ENCODE results near the gene DUSP11. TPM values are rescaled to one million over a fixed set of nuclear protein-coding genes. Genes with fewer than 3 reads are reported as not detected.

The DUSP11 gene
- total RNA-seq, 1 experiment from 2014 or later: 22.9 TPM

- H3K9me3 ChIP-seq (ENCODE audit: control insufficient read depth in 1 of 2, insufficient read depth in 1 of 2, low read depth in 1 of 2, low read length in 2 of 2): no peaks in the 10 kb centered on the region
- H3K4me3 ChIP-seq (replicated peaks in 1 of 2; ENCODE audit: low read depth in 1 of 2, low read length in 2 of 2): no peak overlapping the region
- ATAC-seq (no peak), DNase-seq (ENCODE audit: low read depth, low spot score) (no peak)
- H3K4me2 ChIP-seq (ENCODE audit: low read length): no peak overlapping the region
- no peaks in the 10 kb centered on the region for H3K36me3 ChIP-seq (ENCODE audit: control insufficient read depth in 1 of 2, insufficient read depth in 2 of 2, low read length in 2 of 2)
- no peaks in the 10 kb centered on the region for H3K27me3 ChIP-seq (ENCODE audit: insufficient read depth, low read length)
- no TSS peak for BruUV-seq (replicated peaks)
- ChIA-PET POLR2A (interaction anchor here (0.9 to 2.0 kb wide), 2 partner anchors 46 to 326 kb away, joined by 3 to 4 read pairs; partner anchors contain the start of gene DUSP11), RAD21 (ENCODE audit: low non-redundant PET in 1 of 2, low total read pairs in 2 of 2, uncharacterized antibody in 2 of 2, unreplicated experiment in 2 of 2) (no interaction called here), CTCF (interaction anchor here (2.1 kb wide), 1 partner anchor 22 kb away, joined by 5 read pairs; no protein-coding TSS in a partner anchor)
- H3K4me1 ChIP-seq (ENCODE audit: control insufficient read depth in 1 of 2, insufficient read depth in 2 of 2, low read length in 2 of 2): peaks cover 10 to 17% of the 10 kb centered on the region in 2 experiments; a peak in 3 of 4 replicates
- TF ChIP-seq, protein P1, sequence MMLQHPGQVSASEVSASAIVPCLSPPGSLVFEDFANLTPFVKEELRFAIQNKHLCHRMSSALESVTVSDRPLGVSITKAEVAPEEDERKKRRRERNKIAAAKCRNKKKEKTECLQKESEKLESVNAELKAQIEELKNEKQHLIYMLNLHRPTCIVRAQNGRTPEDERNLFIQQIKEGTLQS (IDR thresholded peaks at IDR 0.05): no peak
- TF ChIP-seq SRF (IDR thresholded peaks at IDR 0.05; ENCODE audit: low read depth) (no peak), YY1 (IDR thresholded peaks at IDR 0.05; ENCODE audit: extremely low read depth, insufficient replicate concordance, low read depth, low read length) (no peak), MAX (IDR thresholded peaks at IDR 0.05) (no peak)
- H4K20me1 ChIP-seq (ENCODE audit: insufficient read depth): no peaks in the 10 kb centered on the region
- no peak overlapping the region for H3K27ac ChIP-seq (ENCODE audit: low read depth, low read length)
- intact Hi-C loops (cut with micrococcal nuclease): no loop called here
- H3K9me2 ChIP-seq (ENCODE audit: insufficient read depth): no peaks in the 10 kb centered on the region
- peaks cover 15% of the 10 kb centered on the region for H3K79me2 ChIP-seq (ENCODE audit: insufficient read depth, low read length)
- no peak overlapping the region for H3K9ac ChIP-seq (ENCODE audit: low read length)
- no peak overlapping the region for H2AFZ ChIP-seq (ENCODE audit: low read depth, low read length, poor library complexity, severe bottlenecking)
Observed at GRCh38 chr2:73825408-73825807, 45.5 kb upstream of the DUSP11 start.

- ChIA-PET POLR2A (no interaction called here), CTCF (interaction anchor here (0.7 to 2.5 kb wide), 14 partner anchors 9 to 576 kb away, joined by 3 to 19 read pairs (median 4); partner anchors contain the start of genes BOLA3 and MOB1A), RAD21 (ENCODE audit: low non-redundant PET in 1 of 2, low total read pairs in 2 of 2, uncharacterized antibody in 2 of 2, unreplicated experiment in 2 of 2) (no interaction called here)
- Histone ChIP-seq H2AFZ (ENCODE audit: low read depth, low read length, poor library complexity, severe bottlenecking) (no peak overlapping the region), H3K4me2 (ENCODE audit: low read length) (no peak overlapping the region), H3K4me3 (replicated peaks in 1 of 2; ENCODE audit: low read depth in 1 of 2, low read length in 2 of 2) (no peak overlapping the region), H3K9me2 (ENCODE audit: insufficient read depth) (no peaks in the 10 kb centered on the region), H3K79me2 (ENCODE audit: insufficient read depth, low read length) (peaks cover under 1% of the 10 kb centered on the region; the same call in 1 of the 2 replicates), H3K27ac (ENCODE audit: low read depth, low read length) (no peak overlapping the region), H4K20me1 (ENCODE audit: insufficient read depth) (no peaks in the 10 kb centered on the region), H3K36me3 (ENCODE audit: control insufficient read depth in 1 of 2, insufficient read depth in 2 of 2, low read length in 2 of 2) (no peaks in the 10 kb centered on the region), H3K27me3 (ENCODE audit: insufficient read depth, low read length) (no peaks in the 10 kb centered on the region), H3K4me1 (ENCODE audit: control insufficient read depth in 1 of 2, insufficient read depth in 2 of 2, low read length in 2 of 2) (peaks cover 4 to 7% of the 10 kb centered on the region in 2 experiments; a peak in 2 of 4 replicates), H3K9me3 (ENCODE audit: control insufficient read depth in 1 of 2, insufficient read depth in 1 of 2, low read depth in 1 of 2, low read length in 2 of 2) (no peaks in the 10 kb centered on the region), H3K9ac (ENCODE audit: low read length) (no peak overlapping the region)
- no TSS peak for BruUV-seq (replicated peaks)
- peak; percentile 40; the same call in 1 of the 2 replicates for ATAC-seq
- intact Hi-C loops (cut with micrococcal nuclease): loop anchor here (1.0 kb wide), 1 partner anchor 327 kb away; no protein-coding TSS in a partner anchor
- TF ChIP-seq YY1 (IDR thresholded peaks at IDR 0.05; ENCODE audit: extremely low read depth, insufficient replicate concordance, low read depth, low read length) (no peak), RAD21 (IDR thresholded peaks at IDR 0.05; ENCODE audit: low read depth) (peak; percentile 87)
- TF ChIP-seq, protein P2, sequence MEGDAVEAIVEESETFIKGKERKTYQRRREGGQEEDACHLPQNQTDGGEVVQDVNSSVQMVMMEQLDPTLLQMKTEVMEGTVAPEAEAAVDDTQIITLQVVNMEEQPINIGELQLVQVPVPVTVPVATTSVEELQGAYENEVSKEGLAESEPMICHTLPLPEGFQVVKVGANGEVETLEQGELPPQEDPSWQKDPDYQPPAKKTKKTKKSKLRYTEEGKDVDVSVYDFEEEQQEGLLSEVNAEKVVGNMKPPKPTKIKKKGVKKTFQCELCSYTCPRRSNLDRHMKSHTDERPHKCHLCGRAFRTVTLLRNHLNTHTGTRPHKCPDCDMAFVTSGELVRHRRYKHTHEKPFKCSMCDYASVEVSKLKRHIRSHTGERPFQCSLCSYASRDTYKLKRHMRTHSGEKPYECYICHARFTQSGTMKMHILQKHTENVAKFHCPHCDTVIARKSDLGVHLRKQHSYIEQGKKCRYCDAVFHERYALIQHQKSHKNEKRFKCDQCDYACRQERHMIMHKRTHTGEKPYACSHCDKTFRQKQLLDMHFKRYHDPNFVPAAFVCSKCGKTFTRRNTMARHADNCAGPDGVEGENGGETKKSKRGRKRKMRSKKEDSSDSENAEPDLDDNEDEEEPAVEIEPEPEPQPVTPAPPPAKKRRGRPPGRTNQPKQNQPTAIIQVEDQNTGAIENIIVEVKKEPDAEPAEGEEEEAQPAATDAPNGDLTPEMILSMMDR (IDR thresholded peaks at IDR 0.05 in 2 of 3, conservative IDR thresholded peaks at IDR 0.05 in 1 of 3; ENCODE audit: borderline replicate concordance in 1 of 3, insufficient read depth in 1 of 3, low read depth in 2 of 3, low read length in 2 of 3): peak; percentile 78 to 82 (median 81)
- TF ChIP-seq, protein P3, sequence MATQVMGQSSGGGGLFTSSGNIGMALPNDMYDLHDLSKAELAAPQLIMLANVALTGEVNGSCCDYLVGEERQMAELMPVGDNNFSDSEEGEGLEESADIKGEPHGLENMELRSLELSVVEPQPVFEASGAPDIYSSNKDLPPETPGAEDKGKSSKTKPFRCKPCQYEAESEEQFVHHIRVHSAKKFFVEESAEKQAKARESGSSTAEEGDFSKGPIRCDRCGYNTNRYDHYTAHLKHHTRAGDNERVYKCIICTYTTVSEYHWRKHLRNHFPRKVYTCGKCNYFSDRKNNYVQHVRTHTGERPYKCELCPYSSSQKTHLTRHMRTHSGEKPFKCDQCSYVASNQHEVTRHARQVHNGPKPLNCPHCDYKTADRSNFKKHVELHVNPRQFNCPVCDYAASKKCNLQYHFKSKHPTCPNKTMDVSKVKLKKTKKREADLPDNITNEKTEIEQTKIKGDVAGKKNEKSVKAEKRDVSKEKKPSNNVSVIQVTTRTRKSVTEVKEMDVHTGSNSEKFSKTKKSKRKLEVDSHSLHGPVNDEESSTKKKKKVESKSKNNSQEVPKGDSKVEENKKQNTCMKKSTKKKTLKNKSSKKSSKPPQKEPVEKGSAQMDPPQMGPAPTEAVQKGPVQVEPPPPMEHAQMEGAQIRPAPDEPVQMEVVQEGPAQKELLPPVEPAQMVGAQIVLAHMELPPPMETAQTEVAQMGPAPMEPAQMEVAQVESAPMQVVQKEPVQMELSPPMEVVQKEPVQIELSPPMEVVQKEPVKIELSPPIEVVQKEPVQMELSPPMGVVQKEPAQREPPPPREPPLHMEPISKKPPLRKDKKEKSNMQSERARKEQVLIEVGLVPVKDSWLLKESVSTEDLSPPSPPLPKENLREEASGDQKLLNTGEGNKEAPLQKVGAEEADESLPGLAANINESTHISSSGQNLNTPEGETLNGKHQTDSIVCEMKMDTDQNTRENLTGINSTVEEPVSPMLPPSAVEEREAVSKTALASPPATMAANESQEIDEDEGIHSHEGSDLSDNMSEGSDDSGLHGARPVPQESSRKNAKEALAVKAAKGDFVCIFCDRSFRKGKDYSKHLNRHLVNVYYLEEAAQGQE (IDR thresholded peaks at IDR 0.05; ENCODE audit: low read depth): no peak
- DNase-seq (ENCODE audit: low read depth, low spot score): peak; percentile 69
Observed at GRCh38 chr2:73823916-73824523, 44.1 kb upstream of the DUSP11 start.

Measured in HCT116 (cell line).